ENCODE measurements around the gene CX3CL1.
"Not testable (repeated sequence)": the region's sequence is repeated elsewhere in the genome, so short reads cannot be mapped to it uniquely, and the experiment has no call there.

The CX3CL1 gene

GRCh38 chr16:57357330-57358085, 14.8 kb upstream of the CX3CL1 start:
- DNase-seq (ENCODE audit: low spot score) (no peak), FAIRE-seq (no peak)

DNA sequence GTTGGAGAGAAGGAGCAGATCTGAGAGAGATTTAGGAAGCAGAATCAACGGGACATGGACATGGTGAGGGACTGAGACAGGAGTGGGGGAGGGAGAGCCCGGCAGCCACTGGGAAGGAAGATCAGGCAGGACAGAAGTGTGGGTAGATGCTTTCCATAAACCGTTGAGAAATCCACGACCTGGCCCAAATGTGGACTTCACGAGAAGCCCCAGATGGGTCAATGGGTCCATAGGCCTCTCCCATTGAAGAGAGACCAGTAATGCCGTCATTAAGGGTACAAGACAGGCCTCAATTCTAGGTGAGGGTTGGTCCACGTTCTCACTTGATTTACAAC, 14.2 kb upstream of the CX3CL1 start:
- no peak for FAIRE-seq
- DNase-seq (ENCODE audit: low spot score): no peak

- DNase-seq (ENCODE audit: low spot score) (no peak), FAIRE-seq (no peak)
Observed at GRCh38 chr16:57358527-57359095, 13.7 kb upstream of the CX3CL1 start, which contains the start of gene CCL22. TSS of gene CCL22 (plus strand) at chr16:57358783. CDS start at chr16:57358817, 34 bp downstream.

GRCh38 chr16:57360321-57360935, 11.9 kb upstream of the CX3CL1 start:
- FAIRE-seq: no peak
- DNase-seq (ENCODE audit: low spot score): no peak

DNA sequence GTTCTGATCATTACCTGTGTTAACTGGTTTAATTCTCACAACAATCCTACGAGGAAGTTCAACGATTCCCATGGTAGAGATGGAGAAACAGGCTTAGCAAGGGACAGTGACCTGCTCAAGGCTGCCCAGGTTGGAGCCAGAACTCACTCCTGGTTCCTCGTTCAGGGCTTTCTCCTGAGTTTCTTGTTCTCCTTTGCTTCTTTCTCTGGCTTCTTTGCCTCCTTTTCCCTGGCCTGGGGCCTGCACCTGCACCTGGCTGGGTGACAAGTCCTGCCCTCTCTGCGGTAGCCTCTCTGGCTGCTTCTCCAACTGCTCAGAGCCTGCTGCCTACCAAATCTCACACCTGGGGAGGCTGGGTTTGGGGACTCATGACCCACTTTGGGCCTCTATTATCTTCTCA, 10.9 kb upstream of the CX3CL1 start:
- FAIRE-seq: no peak

DNA sequence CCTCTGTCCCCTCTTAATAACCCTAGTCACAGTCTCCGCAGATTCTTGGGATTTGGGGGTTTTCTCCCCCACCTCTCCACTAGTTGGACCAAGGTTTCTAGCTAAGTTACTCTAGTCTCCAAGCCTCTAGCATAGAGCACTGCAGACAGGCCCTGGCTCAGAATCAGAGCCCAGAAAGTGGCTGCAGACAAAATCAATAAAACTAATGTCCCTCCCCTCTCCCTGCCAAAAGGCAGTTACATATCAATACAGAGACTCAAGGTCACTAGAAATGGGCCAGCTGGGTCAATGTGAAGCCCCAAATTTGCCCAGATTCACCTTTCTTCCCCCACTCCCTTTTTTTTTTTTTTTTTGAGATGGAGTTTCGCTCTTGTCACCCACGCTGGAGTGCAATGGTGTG, 8.1 kb upstream of the CX3CL1 start:
- DNase-seq (ENCODE audit: low spot score): no peak
- no peak for FAIRE-seq

More for the DNA sequence above, 10.9 kb upstream of the CX3CL1 start:
- no peak for DNase-seq (ENCODE audit: low spot score)

DNA sequence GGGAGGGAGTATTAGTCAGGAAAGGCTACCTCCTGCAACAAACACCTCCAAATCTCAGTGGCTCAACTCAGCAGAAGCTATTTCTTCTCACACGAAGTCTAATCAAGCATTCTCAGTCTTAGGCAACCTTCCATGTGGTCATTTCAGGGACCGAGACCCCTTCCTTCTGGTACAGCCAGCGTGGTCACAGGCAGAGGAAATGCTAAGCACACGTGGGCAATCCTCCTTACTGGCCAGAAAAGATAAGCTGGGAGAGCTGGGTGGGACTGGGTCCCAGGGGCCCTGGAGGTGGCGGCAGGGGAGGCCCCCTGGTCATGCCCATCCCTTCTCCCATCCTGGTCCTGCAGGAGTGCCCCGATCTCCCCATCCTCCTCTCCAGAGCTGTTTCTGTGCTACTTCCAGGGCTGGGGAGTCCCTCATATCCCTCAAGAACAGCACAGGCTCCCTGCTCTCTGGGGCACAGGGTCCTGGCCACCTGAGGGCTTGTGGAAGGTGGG, 5.7 kb upstream of the CX3CL1 start:
- FAIRE-seq: no peak
- no peak for DNase-seq (ENCODE audit: low spot score)

DNA sequence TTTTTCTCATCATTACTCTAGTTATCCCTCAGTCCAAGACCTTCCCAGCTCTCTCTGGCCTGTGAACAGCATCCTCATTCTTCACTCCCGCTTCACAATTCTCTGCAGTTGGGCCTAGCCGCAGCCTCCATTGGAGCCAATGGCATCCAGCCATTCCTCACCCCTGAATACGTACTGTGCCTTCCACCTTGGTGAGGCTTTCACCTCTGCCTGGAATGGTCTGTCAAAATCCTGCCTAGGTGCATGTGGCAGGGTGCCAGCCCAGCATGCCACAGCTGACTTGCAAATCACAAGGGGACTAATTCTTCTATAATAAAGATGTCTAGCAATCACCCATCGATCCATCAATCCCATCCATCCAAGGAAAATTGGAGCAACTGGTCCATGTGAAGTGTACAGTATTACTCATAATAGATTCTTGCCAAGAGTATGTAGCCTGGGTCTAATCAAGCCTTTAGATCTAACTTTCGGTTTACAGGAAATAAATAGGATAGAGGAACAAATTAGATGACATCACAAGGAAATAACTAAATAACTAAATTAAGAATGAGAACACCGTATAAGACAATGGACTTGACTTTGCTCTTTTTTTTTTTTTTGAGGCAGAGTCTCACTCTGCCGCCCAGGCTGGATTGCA, 5.1 kb upstream of the CX3CL1 start:
- FAIRE-seq: no peak

GRCh38 chr16:57371494-57372371, 557 bp upstream of the CX3CL1 start:
- FAIRE-seq (no peak), DNase-seq (ENCODE audit: low spot score) (no peak)

More for the DNA sequence above, 5.1 kb upstream of the CX3CL1 start:
- no peak for DNase-seq (ENCODE audit: low spot score)

DNA sequence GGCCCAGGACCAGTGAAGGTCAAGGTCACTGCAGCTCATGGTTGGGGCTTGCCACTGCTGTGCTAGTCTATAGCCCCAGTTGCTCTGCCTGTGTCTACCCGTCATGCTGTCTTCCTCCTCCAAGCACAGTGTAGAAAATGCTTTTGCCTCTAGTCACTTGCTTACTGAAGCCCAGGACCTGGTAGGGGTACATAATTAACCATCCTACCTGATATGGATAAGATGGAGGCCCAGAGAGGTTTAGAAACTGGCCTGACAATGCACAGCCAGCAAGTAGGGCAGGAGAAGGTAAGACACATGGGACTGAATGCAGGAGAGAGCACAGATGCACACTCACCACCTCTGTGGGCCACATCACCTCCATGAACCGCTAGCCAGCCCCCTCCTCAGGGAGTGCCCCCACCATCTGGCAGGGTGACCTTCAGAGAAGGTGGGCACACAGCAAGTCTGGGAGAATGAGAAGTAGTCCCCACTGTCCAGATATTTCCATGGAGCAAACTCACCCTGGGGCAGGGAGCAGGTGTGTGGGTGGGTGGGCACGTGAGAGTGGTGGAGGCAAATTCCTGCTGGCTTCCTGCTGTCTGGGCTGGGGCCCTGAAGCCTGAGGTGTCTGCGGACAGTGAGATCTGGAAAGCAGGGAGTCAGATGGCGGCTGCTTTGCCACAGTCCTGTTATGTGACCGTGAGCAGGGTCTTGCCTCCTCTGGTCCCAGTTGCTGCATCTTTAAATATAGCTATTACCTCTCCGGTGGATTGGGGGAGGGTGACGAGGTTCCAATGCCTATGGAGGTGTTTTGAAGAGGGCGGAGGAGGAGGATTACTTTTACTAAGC, 1.0 kb downstream of the CX3CL1 start:
- FAIRE-seq: no peak
- no peak for DNase-seq (ENCODE audit: low spot score)

DNA sequence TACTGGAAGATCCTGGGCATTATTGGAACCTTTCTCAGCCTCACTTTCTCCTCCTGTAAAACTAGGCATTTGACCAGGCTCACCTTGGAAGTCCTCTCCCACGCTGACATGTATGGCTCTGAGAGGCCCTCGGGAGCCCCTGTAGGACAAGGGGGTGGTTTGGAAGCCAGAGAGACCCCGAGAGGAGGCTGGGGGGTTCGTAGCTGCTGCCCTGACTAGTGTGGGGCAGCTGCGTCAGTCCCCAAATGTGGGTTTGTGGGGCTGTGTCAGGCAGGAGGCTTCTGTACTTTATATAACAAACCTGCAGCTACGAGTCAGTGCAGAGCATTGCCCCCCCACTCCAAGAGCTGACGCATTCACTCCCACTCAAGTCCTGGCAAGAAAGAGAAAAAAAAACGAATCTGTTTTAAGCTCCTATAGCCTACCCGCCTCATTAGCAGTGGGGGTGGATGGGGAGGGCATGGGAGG, 1.8 kb downstream of the CX3CL1 start:
- no peak for FAIRE-seq
- peak; percentile 39 for DNase-seq (ENCODE audit: low spot score)

DNA sequence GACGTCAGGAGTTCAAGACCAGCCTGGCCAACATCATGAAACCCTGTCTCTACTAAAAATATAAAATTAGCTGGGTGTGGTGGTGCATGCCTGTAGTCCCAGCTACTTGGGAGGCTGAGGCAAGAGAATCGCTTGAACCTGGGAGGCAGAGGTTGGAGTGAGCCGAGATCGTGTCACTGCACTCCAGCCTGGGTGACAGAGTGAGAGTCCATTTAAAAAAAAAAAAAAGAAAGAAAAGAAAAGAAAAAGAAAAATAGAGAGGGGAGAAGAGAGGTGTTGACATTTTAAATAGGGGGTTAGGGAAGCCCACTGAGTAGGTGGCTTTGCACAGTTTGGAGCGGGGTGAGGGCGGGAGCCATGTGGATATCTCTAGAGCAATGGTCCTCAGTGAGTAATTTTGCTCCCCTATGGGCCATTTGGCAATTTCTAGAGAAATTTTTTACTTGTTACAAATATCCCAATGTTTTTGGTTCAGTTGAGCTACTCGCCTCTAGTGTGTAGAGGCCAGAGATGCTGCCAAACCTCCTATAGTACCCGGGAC, 2.7 kb downstream of the CX3CL1 start:
- not testable (repeated sequence) for DNase-seq (ENCODE audit: low spot score); FAIRE-seq

DNA sequence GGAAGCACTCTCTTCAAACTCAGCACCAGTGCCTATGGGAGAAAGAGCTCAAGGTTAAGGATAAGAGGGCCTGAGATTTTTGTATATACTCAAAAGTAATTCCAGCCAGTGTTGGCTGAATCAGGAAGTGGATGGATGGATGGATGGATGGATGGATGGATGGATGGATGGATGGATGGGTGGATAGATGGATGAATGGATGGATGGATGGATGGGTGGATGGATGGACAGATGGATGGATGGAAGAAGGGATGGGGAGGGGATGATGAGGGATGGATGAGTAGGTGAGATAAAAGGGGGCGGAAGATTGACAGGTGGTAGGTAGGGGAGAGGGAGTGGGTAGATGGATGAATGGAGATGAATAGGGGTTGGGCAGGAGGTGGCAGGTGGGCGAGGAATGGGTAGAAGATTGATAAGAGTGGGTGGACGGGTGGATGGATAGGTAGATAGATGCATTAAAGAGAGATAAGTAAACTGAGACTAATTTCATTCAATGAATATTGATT, 4.1 kb downstream of the CX3CL1 start:
- FAIRE-seq (peak; percentile 67), DNase-seq (ENCODE audit: low spot score) (no peak)

GRCh38 chr16:57377080-57377841, 5.0 kb downstream of the CX3CL1 start:
- DNase-seq (ENCODE audit: low spot score) (peak; percentile 60), FAIRE-seq (no peak)

GRCh38 chr16:57379579-57379978, 7.3 kb downstream of the CX3CL1 start:
- DNase-seq (ENCODE audit: low spot score) (no peak), FAIRE-seq (no peak)

- FAIRE-seq (no peak), DNase-seq (ENCODE audit: low spot score) (peak; percentile 43)
Observed at GRCh38 chr16:57380671-57381462, 8.6 kb downstream of the CX3CL1 start.

DNA sequence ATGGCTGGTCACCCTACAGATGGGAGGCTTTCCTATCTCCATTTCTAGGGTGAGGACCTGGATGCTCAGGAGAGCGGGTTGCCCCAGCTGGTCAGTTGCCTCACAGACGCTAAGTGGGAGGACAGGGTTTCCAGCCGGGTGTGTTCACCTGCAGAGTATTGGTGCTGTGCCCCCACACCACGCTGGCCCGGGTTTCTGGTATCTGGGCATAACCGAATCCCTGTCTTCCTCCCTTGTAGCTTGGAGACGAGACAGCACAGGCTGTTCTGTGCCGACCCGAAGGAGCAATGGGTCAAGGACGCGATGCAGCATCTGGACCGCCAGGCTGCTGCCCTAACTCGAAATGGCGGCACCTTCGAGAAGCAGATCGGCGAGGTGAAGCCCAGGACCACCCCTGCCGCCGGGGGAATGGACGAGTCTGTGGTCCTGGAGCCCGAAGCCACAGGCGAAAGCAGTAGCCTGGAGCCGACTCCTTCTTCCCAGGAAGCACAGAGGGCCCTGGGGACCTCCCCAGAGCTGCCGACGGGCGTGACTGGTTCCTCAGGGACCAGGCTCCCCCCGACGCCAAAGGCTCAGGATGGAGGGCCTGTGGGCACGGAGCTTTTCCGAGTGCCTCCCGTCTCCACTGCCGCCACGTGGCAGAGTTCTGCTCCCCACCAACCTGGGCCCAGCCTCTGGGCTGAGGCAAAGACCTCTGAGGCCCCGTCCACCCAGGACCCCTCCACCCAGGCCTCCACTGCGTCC, 9.7 kb downstream of the CX3CL1 start:
- FAIRE-seq: no peak

More for the DNA sequence above, 9.7 kb downstream of the CX3CL1 start:
- no peak for DNase-seq (ENCODE audit: low spot score)

Data from urothelium cell line (cell line).